Measurements from ENCODE around the gene ERRFI1. TPM values are rescaled to one million over a fixed set of nuclear protein-coding genes. Genes with fewer than 3 reads are reported as not detected.

Gene ERRFI1
- total and polyA plus RNA-seq, 10 of the 15 experiments (the other 5 are each of a cell fraction or from before 2014, with no cell fraction given) = 0.90 to 6.5 (median 3.1) TPM

DNA sequence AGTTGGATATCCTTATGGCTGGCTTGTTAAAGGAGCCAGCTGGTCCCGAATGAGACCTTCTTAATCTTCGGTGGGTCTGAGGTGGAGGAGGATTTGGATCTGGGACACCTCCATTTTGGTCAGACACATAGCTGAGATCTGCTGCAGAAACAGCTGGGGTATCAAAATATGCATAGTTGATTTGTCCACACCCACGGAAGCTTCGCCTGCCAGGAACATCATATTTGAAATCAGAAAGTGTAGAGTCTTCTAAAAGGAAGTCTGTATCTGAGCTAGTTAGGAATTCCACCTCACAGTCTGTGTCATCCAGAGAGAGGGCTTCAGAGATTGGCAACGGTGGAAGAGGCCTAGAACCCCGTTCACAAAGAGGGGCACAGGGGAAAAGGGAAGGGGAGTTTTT, 12.3 kb downstream of the ERRFI1 start:
- Histone ChIP-seq H3K36me3 (ENCODE audit: control insufficient read depth in 2 of 2, insufficient read depth in 2 of 2, low read length in 1 of 2) (peaks cover 0 to 3% of the 10 kb centered on the region in 2 experiments; a peak in 2 of 4 replicates), H3K4me2 (ENCODE audit: control insufficient read depth, insufficient read depth) (no peak overlapping the region), H3K79me2 (ENCODE audit: control insufficient read depth, insufficient read depth, low read length) (no peaks in the 10 kb centered on the region), H3K27me3 (replicated peaks in 1 of 2; ENCODE audit: control insufficient read depth in 2 of 2, insufficient read depth in 2 of 2, low read length in 1 of 2) (no peaks in the 10 kb centered on the region), H2AFZ (ENCODE audit: control insufficient read depth, low read depth, low read length) (no peak overlapping the region), H3K9me3 (replicated peaks; ENCODE audit: control insufficient read depth, insufficient read depth, low read length) (no peaks in the 10 kb centered on the region), H3K4me3 (no peak overlapping the region), H3K9ac (ENCODE audit: control insufficient read depth, insufficient read depth, low read length) (no peak overlapping the region), H3K27ac (ENCODE audit: control insufficient read depth, insufficient read depth) (no peak overlapping the region), H4K20me1 (ENCODE audit: control insufficient read depth, insufficient read depth) (no peaks in the 10 kb centered on the region), H3K4me1 (ENCODE audit: control insufficient read depth, insufficient read depth, low read length) (no peaks in the 10 kb centered on the region)
- intact Hi-C loops (cut with micrococcal nuclease; ENCODE audit: unreplicated experiment) (no loop called here), in situ Hi-C loops (cut with MboI) (loop anchor here (10.0 kb wide), 1 partner anchor 331 kb away; no protein-coding TSS in a partner anchor)
- TF ChIP-seq SMARCA5 (IDR thresholded peaks at IDR 0.05) (no peak), BHLHE40 (IDR thresholded peaks at IDR 0.05; ENCODE audit: borderline replicate concordance in 1 of 2, low read depth in 2 of 2, low read length in 1 of 2) (no peak), TCF3 (IDR thresholded peaks at IDR 0.05; ENCODE audit: borderline replicate concordance, insufficient read depth, low read depth, low read length) (no peak), NBN (IDR thresholded peaks at IDR 0.05) (no peak), ASH2L (IDR thresholded peaks at IDR 0.05; ENCODE audit: borderline replicate concordance, low read depth) (no peak), ZZZ3 (IDR thresholded peaks at IDR 0.05; ENCODE audit: control insufficient read depth, insufficient read length, low read depth) (no peak), BCL11A (IDR thresholded peaks at IDR 0.05; ENCODE audit: low read depth, low read length) (no peak), CREB1 (IDR thresholded peaks at IDR 0.05; ENCODE audit: low read depth) (no peak), TCF12 (IDR thresholded peaks at IDR 0.05; ENCODE audit: low read depth, low read length) (no peak), SUZ12 (IDR thresholded peaks at IDR 0.05; ENCODE audit: unreplicated experiment) (no peak)
- TF ChIP-seq, protein P1, sequence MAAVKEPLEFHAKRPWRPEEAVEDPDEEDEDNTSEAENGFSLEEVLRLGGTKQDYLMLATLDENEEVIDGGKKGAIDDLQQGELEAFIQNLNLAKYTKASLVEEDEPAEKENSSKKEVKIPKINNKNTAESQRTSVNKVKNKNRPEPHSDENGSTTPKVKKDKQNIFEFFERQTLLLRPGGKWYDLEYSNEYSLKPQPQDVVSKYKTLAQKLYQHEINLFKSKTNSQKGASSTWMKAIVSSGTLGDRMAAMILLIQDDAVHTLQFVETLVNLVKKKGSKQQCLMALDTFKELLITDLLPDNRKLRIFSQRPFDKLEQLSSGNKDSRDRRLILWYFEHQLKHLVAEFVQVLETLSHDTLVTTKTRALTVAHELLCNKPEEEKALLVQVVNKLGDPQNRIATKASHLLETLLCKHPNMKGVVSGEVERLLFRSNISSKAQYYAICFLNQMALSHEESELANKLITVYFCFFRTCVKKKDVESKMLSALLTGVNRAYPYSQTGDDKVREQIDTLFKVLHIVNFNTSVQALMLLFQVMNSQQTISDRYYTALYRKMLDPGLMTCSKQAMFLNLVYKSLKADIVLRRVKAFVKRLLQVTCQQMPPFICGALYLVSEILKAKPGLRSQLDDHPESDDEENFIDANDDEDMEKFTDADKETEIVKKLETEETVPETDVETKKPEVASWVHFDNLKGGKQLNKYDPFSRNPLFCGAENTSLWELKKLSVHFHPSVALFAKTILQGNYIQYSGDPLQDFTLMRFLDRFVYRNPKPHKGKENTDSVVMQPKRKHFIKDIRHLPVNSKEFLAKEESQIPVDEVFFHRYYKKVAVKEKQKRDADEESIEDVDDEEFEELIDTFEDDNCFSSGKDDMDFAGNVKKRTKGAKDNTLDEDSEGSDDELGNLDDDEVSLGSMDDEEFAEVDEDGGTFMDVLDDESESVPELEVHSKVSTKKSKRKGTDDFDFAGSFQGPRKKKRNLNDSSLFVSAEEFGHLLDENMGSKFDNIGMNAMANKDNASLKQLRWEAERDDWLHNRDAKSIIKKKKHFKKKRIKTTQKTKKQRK (IDR thresholded peaks at IDR 0.05; ENCODE audit: low read depth, low read length) = no peak
- TF ChIP-seq, protein P2, sequence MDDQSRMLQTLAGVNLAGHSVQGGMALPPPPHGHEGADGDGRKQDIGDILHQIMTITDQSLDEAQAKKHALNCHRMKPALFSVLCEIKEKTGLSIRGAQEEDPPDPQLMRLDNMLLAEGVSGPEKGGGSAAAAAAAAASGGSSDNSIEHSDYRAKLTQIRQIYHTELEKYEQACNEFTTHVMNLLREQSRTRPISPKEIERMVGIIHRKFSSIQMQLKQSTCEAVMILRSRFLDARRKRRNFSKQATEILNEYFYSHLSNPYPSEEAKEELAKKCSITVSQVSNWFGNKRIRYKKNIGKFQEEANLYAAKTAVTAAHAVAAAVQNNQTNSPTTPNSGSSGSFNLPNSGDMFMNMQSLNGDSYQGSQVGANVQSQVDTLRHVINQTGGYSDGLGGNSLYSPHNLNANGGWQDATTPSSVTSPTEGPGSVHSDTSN (IDR thresholded peaks at IDR 0.05; ENCODE audit: insufficient replicate concordance, low read depth, low read length) = no peak
- ATAC-seq = no peak
- no peak for FAIRE-seq
- ChIA-PET RAD21 (ENCODE audit: unreplicated experiment) (interaction anchor here (2.8 to 8.1 kb wide), 2 partner anchors 301 to 336 kb away, joined by 20 to 96 read pairs; no protein-coding TSS in a partner anchor), POLR2A (interaction anchor here (0.9 kb wide), 1 partner anchor 35 kb away, joined by 3 read pairs; no protein-coding TSS in a partner anchor), SMC1A (ENCODE audit: uncharacterized antibody, unreplicated experiment) (interaction anchor here (1.1 to 10.0 kb wide), 3 partner anchors 33 to 301 kb away, joined by 3 to 79 read pairs (median 47); no protein-coding TSS in a partner anchor), CTCF (interaction anchor here (0.6 to 11.7 kb wide), 13 partner anchors 14 to 336 kb away, joined by 3 to 263 read pairs (median 6); no protein-coding TSS in a partner anchor)
- no peak for DNase-seq (ENCODE audit: low read depth, low spot score)
- 54% methylated on average over 6 of the region's 6 CpGs for WGBS (ENCODE audit: insufficient coverage, insufficient replicate concordance, low lambda C conversion rate, missing lambda C conversion rate)
- BruUV-seq (replicated peaks) = no TSS peak

Data from GM12878 (cell line).